ENCODE results near the gene SDHAF3. TPM values are rescaled to one million over a fixed set of nuclear protein-coding genes. Genes with fewer than 3 reads are reported as not detected.

SDHAF3 gene
- total and polyA plus RNA-seq, 10 of the 15 experiments (the other 5 are each of a cell fraction or from before 2014, with no cell fraction given), result 24.3 to 124 (median 63.5) TPM

- in situ Hi-C loops (cut with MboI), result no loop called here
- no peaks in the 10 kb centered on the region for H3K79me2 ChIP-seq (ENCODE audit: control insufficient read depth, insufficient read depth, low read length)
These were observed 69.6 kb downstream of the SDHAF3 start for GRCh38 chr7:97187067-97187466.

More at GRCh38 chr7:97187067-97187466, 69.6 kb downstream of the SDHAF3 start:
- SMC1A ChIA-PET (ENCODE audit: uncharacterized antibody, unreplicated experiment), result interaction anchor here (1.0 to 1.2 kb wide), 3 partner anchors 8 to 17 kb away, joined by 3 to 4 read pairs (median 3); no protein-coding TSS in a partner anchor
- no peak overlapping the region for H2AFZ ChIP-seq (ENCODE audit: control insufficient read depth, low read depth, low read length)
- WGBS (ENCODE audit: insufficient coverage, insufficient replicate concordance, low lambda C conversion rate, missing lambda C conversion rate), result 100% methylated on average over 1 of the region's 1 CpG
- no TSS peak for BruUV-seq (replicated peaks)
- no peak for FAIRE-seq
- peaks cover 0 to 3% of the 10 kb centered on the region in 2 experiments; a peak in 1 of 4 replicates for H3K36me3 ChIP-seq (ENCODE audit: control insufficient read depth in 2 of 2, insufficient read depth in 2 of 2, low read length in 1 of 2)
- no peak for DNase-seq (ENCODE audit: low read depth, low spot score)
- ATAC-seq, result no peak
- no peak overlapping the region for H3K4me2 ChIP-seq (ENCODE audit: control insufficient read depth, insufficient read depth)
- RAD21 ChIA-PET (ENCODE audit: unreplicated experiment), result no interaction called here
- POLR2A ChIA-PET, result no interaction called here
- H3K4me3 ChIP-seq, result no peak overlapping the region
- H4K20me1 ChIP-seq (ENCODE audit: control insufficient read depth, insufficient read depth), result no peaks in the 10 kb centered on the region
- CTCF ChIA-PET, result interaction anchor here (0.5 kb wide), 1 partner anchor 8 kb away, joined by 3 read pairs; no protein-coding TSS in a partner anchor
- no peak overlapping the region for H3K27ac ChIP-seq (ENCODE audit: control insufficient read depth, insufficient read depth)
- no peak overlapping the region for H3K9ac ChIP-seq (ENCODE audit: control insufficient read depth, insufficient read depth, low read length)
- no peaks in the 10 kb centered on the region for H3K9me3 ChIP-seq (replicated peaks; ENCODE audit: control insufficient read depth, insufficient read depth, low read length)
- no peaks in the 10 kb centered on the region for H3K4me1 ChIP-seq (ENCODE audit: control insufficient read depth, insufficient read depth, low read length)
- no peaks in the 10 kb centered on the region for H3K27me3 ChIP-seq (replicated peaks in 1 of 2; ENCODE audit: control insufficient read depth in 2 of 2, insufficient read depth in 2 of 2, low read length in 1 of 2)
- TF ChIP-seq, protein P1, sequence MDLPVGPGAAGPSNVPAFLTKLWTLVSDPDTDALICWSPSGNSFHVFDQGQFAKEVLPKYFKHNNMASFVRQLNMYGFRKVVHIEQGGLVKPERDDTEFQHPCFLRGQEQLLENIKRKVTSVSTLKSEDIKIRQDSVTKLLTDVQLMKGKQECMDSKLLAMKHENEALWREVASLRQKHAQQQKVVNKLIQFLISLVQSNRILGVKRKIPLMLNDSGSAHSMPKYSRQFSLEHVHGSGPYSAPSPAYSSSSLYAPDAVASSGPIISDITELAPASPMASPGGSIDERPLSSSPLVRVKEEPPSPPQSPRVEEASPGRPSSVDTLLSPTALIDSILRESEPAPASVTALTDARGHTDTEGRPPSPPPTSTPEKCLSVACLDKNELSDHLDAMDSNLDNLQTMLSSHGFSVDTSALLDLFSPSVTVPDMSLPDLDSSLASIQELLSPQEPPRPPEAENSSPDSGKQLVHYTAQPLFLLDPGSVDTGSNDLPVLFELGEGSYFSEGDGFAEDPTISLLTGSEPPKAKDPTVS (IDR thresholded peaks at IDR 0.05; ENCODE audit: low read depth, low read length), result no peak
- TF ChIP-seq NFYA (IDR thresholded peaks at IDR 0.05; ENCODE audit: borderline replicate concordance, low read depth, low read length) (no peak), HDGF (IDR thresholded peaks at IDR 0.05) (no peak), PKNOX1 (IDR thresholded peaks at IDR 0.05) (no peak), RCOR1 (conservative IDR thresholded peaks at IDR 0.05; ENCODE audit: low read depth, low read length) (no peak), ASH2L (IDR thresholded peaks at IDR 0.05; ENCODE audit: borderline replicate concordance, low read depth) (no peak), WRNIP1 (IDR thresholded peaks at IDR 0.05; ENCODE audit: borderline replicate concordance, low read depth, low read length) (no peak), CBX5 (IDR thresholded peaks at IDR 0.05; ENCODE audit: low read depth) (no peak)
- TF ChIP-seq, protein P2, sequence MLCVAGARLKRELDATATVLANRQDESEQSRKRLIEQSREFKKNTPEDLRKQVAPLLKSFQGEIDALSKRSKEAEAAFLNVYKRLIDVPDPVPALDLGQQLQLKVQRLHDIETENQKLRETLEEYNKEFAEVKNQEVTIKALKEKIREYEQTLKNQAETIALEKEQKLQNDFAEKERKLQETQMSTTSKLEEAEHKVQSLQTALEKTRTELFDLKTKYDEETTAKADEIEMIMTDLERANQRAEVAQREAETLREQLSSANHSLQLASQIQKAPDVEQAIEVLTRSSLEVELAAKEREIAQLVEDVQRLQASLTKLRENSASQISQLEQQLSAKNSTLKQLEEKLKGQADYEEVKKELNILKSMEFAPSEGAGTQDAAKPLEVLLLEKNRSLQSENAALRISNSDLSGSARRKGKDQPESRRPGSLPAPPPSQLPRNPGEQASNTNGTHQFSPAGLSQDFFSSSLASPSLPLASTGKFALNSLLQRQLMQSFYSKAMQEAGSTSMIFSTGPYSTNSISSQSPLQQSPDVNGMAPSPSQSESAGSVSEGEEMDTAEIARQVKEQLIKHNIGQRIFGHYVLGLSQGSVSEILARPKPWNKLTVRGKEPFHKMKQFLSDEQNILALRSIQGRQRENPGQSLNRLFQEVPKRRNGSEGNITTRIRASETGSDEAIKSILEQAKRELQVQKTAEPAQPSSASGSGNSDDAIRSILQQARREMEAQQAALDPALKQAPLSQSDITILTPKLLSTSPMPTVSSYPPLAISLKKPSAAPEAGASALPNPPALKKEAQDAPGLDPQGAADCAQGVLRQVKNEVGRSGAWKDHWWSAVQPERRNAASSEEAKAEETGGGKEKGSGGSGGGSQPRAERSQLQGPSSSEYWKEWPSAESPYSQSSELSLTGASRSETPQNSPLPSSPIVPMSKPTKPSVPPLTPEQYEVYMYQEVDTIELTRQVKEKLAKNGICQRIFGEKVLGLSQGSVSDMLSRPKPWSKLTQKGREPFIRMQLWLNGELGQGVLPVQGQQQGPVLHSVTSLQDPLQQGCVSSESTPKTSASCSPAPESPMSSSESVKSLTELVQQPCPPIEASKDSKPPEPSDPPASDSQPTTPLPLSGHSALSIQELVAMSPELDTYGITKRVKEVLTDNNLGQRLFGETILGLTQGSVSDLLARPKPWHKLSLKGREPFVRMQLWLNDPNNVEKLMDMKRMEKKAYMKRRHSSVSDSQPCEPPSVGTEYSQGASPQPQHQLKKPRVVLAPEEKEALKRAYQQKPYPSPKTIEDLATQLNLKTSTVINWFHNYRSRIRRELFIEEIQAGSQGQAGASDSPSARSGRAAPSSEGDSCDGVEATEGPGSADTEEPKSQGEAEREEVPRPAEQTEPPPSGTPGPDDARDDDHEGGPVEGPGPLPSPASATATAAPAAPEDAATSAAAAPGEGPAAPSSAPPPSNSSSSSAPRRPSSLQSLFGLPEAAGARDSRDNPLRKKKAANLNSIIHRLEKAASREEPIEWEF (IDR thresholded peaks at IDR 0.05; ENCODE audit: insufficient replicate concordance, low read depth, low read length), result no peak
- intact Hi-C loops (cut with micrococcal nuclease; ENCODE audit: unreplicated experiment), result no loop called here

Data from GM12878 (cell line).